B cell (primary cell): ENCODE data around the gene HESX1. TPM values are rescaled to one million over a fixed set of nuclear protein-coding genes. Genes with fewer than 3 reads are reported as not detected.

Source experiments
- ATAC-seq: fragments of 200-7000 bp; cut with Tn5 transposase; one replicate; pipeline ENCODE4 v1.10.0; 2021; ENCODE audit warnings: low read depth, mild to moderate bottlenecking, moderate number of reproducible peaks, moderate library complexity
- CTCF ChIA-PET: fragments of 350-600 bp; sonication (Branson Sonifier 250); formaldehyde crosslinking; loops from one replicate; lab custom pipeline; 2021; ENCODE audit warnings: antibody characterized with exemption, inconsistent platforms; lab: Charles Lee
- POLR2A ChIA-PET: fragments of 350-600 bp; sonication (Branson Sonifier 250); formaldehyde crosslinking; loops from one replicate; lab custom pipeline; 2021; ENCODE audit warnings: antibody characterized with exemption; lab: Charles Lee
- DNase-seq: peaks from one replicate; pipeline ENCODE4 v3.0.0; 2013
- H2AFZ ChIP-seq: 2 replicates; pipeline ENCODE4 v1.6.1; 2012; ENCODE audit warnings: mild to moderate bottlenecking, low read depth, low read length; ENCODE audit not compliant: insufficient read depth, poor library complexity, severe bottlenecking
- H3K27ac ChIP-seq, 2 donors: 1 replicate in 1 of 2; 2 replicates in 1 of 2; pipeline ENCODE4 v1.5.1; 2012 to 2013; ENCODE audit warnings: low read length in 2 of 2, mild to moderate bottlenecking in 2 of 2, moderate library complexity in 1 of 2
- H3K27me3 ChIP-seq, 4 experiments: fragments of 200-600 bp in 1 of 4; sonication (generic) in 1 of 4; replicated peaks in 1 of 4; 1 replicate in 2 of 4; 2 replicates in 2 of 4; pipeline versions ENCODE4 v1.6.1 to v1.7.0; 2013 to 2016; ENCODE audit warnings: low read length in 3 of 4, mild to moderate bottlenecking in 2 of 4, mixed read lengths in 1 of 4, moderate library complexity in 1 of 4; ENCODE audit not compliant: insufficient read depth in 4 of 4, control insufficient read depth in 3 of 4; ENCODE audit errors: control extremely low read depth in 1 of 4
- H3K36me3 ChIP-seq, 2 experiments: replicated peaks in 1 of 2; 1 replicate in 1 of 2; 2 replicates in 1 of 2; pipeline versions ENCODE4 v1.6.1 to v1.7.1; 2013; ENCODE audit warnings: low read length in 1 of 2; ENCODE audit not compliant: insufficient read depth in 2 of 2, control insufficient read depth in 1 of 2; ENCODE audit errors: control extremely low read depth in 1 of 2, extremely low read depth in 1 of 2
- H3K4me1 ChIP-seq, 2 donors: fragments of 200-600 bp in 1 of 2; sonication (generic) in 1 of 2; 1 replicate in 1 of 2; 2 replicates in 1 of 2; pipeline versions ENCODE4 v1.5.1 to v1.6.1; 2013 to 2017; ENCODE audit warnings: low read length in 2 of 2; ENCODE audit not compliant: control insufficient read depth in 2 of 2, insufficient read depth in 2 of 2
- H3K4me2 ChIP-seq: replicated peaks from 2 replicates; pipeline ENCODE3; 2012; ENCODE audit warnings: mild to moderate bottlenecking, low read depth, low read length; ENCODE audit not compliant: poor library complexity, severe bottlenecking
- H3K4me3 ChIP-seq, 5 experiments: fragments of 200-600 bp in 1 of 5; sonication (generic) in 1 of 5; 1 replicate in 3 of 5; 2 replicates in 2 of 5; pipeline versions ENCODE4 v1.5.1 to v1.7.0; 2011 to 2016; ENCODE audit warnings: low read length in 4 of 5, mild to moderate bottlenecking in 4 of 5, low read depth in 2 of 5, control low read depth in 1 of 5, moderate library complexity in 1 of 5; ENCODE audit not compliant: insufficient read depth in 1 of 5; ENCODE audit errors: control extremely low read depth in 1 of 5, extremely low read depth in 1 of 5
- H3K79me2 ChIP-seq: fragments of 200-600 bp; sonication (generic); one replicate; pipeline ENCODE4 v1.6.0; 2016; ENCODE audit warnings: low read length; ENCODE audit not compliant: control insufficient read depth, insufficient read depth
- H3K9ac ChIP-seq: fragments of 200-600 bp; sonication (generic); 2 replicates; pipeline ENCODE4 v1.6.1; 2017; ENCODE audit warnings: mild to moderate bottlenecking, low read length, moderate library complexity
- H3K9me3 ChIP-seq, 3 donors: one replicate each; pipeline versions ENCODE4 v1.6.1 to v1.7.1; 2013; ENCODE audit warnings: low read length in 2 of 3; ENCODE audit not compliant: control insufficient read depth in 2 of 3, insufficient read depth in 1 of 3; ENCODE audit errors: control extremely low read depth in 1 of 3
- H4K20me1 ChIP-seq: 2 replicates; pipeline ENCODE4 v1.6.0; 2012; ENCODE audit warnings: mild to moderate bottlenecking, low read length; ENCODE audit not compliant: insufficient read depth, control insufficient read depth, poor library complexity, severe bottlenecking
- H3K27ac Mint-ChIP-seq: one replicate; pipeline ENCODE4 v1.8.0; 2021; ENCODE audit warnings: mixed read lengths
- H3K27me3 Mint-ChIP-seq: one replicate; pipeline ENCODE4 v1.8.0; 2021; ENCODE audit warnings: mixed read lengths
- H3K4me1 Mint-ChIP-seq: one replicate; pipeline ENCODE4 v1.8.0; 2021; ENCODE audit warnings: mixed read lengths
- H3K4me3 Mint-ChIP-seq: one replicate; pipeline ENCODE4 v1.8.0; 2021; ENCODE audit warnings: mixed read lengths
- H3K9me3 Mint-ChIP-seq: one replicate; pipeline ENCODE4 v1.8.0; 2022; ENCODE audit warnings: mixed read lengths; ENCODE audit not compliant: insufficient read depth
- EZH2 ChIP-seq: IDR thresholded peaks from 2 replicates; pipeline ENCODE4 v1.6.1; 2012; ENCODE audit warnings: borderline replicate concordance, low read depth, mild to moderate bottlenecking, moderate library complexity, low read length; ENCODE audit not compliant: insufficient read depth, poor library complexity, severe bottlenecking
- WGBS: methylation state at CpG from one replicate; pipeline ENCODE4 v1.1.5; 2013; ENCODE audit warnings: missing lambda C conversion rate; ENCODE audit not compliant: insufficient coverage; 5-methylcytosine and 5-hydroxymethylcytosine counted together
- intact Hi-C: fragments of 100-400 bp; cut with micrococcal nuclease; formaldehyde crosslinking; loops from one replicate; pipeline ENCODE4 v1.10.0; 2022
- polyA plus RNA-seq: library from polyadenylated mRNA; depleted of rRNA; stranded (reverse); fragments of >200 nt; gene quantifications from 2 replicates; pipeline ENCODE4 v1.2.3, GENCODE V29; 2012
- total RNA-seq, 2 donors: library from RNA; stranded (reverse); fragments of 120-200 nt in 1 of 2; gene quantifications; 1 replicate in 1 of 2; 2 replicates in 1 of 2; pipeline versions ENCODE4 v1.2.3 to v1.2.4, GENCODE V29; 2013 to 2022
- TF ChIP-seq, protein P1 (sequence below): fragments of 200-600 bp; IDR thresholded peaks from one replicate; pipeline ENCODE4 v1.8.0; 2022; ENCODE audit warnings: antibody characterized with exemption, mild to moderate bottlenecking

Gene HESX1
- total and polyA plus RNA-seq, 2 donors (not counting 1 experiment from before 2014, with no cell fraction given): 0.39 to 2.1 TPM

DNA sequence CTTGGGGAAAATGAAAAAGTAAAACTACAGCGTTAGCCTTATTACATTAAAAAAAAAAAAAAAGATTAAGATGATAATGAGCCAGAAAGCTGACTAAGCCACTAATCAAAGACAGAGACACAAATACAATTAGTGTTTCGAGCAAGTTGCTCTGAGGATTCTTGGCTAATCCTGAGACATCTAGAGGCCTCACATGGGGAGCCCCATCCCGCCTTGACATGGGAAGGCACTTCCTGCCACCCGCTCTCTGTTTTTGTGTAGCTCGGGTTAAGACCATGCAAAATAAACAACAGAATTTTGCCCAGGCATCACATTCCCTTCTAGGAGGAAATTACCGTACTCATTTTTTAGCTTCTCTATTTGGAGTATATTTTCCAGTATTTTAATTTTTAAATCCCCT is 15.3 kb downstream of the HESX1 start:
- WGBS: 73% methylated on average over 2 of the region's 6 CpGs
- Histone ChIP-seq H3K4me2 (no peak overlapping the region), H3K27me3 (no peaks in the 10 kb centered on the region), H3K4me3 (no peak overlapping the region), H3K4me1 (no peaks in the 10 kb centered on the region), H3K27ac (no peak overlapping the region), H2AFZ (no peak overlapping the region), H3K79me2 (no peaks in the 10 kb centered on the region), H3K36me3 (no peaks in the 10 kb centered on the region), H3K9me3 (no peaks in the 10 kb centered on the region), H4K20me1 (no peaks in the 10 kb centered on the region), H3K9ac (no peak overlapping the region)
- CTCF ChIA-PET: no interaction called here
- DNase-seq (no peak), ATAC-seq (no peak)
- Mint-ChIP-seq H3K27me3 (peaks cover 8% of the 10 kb centered on the region), H3K4me1 (no peaks in the 10 kb centered on the region), H3K4me3 (no peak overlapping the region), H3K27ac (no peak overlapping the region), H3K9me3 (no peaks in the 10 kb centered on the region)
- POLR2A ChIA-PET: no interaction called here
- no peak for TF ChIP-seq EZH2
- TF ChIP-seq, protein P1, sequence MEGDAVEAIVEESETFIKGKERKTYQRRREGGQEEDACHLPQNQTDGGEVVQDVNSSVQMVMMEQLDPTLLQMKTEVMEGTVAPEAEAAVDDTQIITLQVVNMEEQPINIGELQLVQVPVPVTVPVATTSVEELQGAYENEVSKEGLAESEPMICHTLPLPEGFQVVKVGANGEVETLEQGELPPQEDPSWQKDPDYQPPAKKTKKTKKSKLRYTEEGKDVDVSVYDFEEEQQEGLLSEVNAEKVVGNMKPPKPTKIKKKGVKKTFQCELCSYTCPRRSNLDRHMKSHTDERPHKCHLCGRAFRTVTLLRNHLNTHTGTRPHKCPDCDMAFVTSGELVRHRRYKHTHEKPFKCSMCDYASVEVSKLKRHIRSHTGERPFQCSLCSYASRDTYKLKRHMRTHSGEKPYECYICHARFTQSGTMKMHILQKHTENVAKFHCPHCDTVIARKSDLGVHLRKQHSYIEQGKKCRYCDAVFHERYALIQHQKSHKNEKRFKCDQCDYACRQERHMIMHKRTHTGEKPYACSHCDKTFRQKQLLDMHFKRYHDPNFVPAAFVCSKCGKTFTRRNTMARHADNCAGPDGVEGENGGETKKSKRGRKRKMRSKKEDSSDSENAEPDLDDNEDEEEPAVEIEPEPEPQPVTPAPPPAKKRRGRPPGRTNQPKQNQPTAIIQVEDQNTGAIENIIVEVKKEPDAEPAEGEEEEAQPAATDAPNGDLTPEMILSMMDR: no peak
- intact Hi-C loops: no loop called here

DNA sequence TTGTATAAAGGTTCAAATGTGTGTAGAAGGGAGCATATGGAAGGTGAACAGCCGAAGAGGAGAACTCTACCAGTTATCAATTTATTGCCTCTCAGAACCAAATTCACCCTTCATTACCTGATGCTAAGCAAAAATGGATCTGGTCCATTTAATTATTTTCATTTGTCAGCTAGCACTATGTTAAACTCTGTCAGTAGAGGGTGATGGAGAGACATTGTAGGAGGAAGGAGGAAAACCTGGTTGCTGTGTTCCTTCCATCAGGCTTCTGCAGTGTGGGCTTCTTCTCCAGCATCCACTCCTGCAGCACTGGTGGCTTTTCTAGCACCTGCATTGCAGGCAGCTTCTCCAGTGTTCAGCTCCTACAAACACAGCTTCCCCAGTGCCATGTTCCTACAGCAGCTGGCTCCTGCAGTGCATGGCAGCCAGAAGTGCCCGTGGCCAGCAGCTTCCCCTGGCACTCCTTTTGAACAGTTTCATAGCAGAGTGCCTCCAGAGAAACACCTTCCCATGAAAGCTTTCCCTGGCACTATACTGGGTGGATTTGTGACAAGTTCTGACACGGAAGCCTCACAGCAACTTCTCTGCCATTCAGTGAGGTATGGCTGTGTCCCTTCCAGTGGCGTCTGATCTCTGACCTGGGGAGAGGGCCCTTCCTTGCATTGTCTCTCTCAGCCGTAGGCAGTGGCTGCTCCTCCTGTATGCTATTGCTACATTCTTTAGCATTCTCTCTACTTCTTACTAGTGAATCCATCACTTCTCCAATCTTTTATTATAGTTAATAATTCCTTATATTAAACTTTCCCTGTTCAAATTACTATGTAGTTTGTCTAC is 20.0 kb downstream of the HESX1 start:
- Histone ChIP-seq H3K4me1 (peaks cover 0 to 2% of the 10 kb centered on the region in 2 donors), H3K27ac (no peak overlapping the region), H3K27me3 (no peaks in the 10 kb centered on the region), H3K9ac (no peak overlapping the region), H4K20me1 (no peaks in the 10 kb centered on the region), H2AFZ (no peak overlapping the region), H3K4me2 (no peak overlapping the region), H3K4me3 (no peak overlapping the region), H3K36me3 (no peaks in the 10 kb centered on the region), H3K79me2 (no peaks in the 10 kb centered on the region), H3K9me3 (no peaks in the 10 kb centered on the region)
- TF ChIP-seq, protein P1: peak; percentile 49
- no peak for TF ChIP-seq EZH2
- DNase-seq: peak; percentile 39
- no peak for ATAC-seq
- POLR2A ChIA-PET: no interaction called here
- peaks cover 4% of the 10 kb centered on the region for H3K4me1 Mint-ChIP-seq
- intact Hi-C loops: loop anchor here (10.0 kb wide), 1 partner anchor 415 kb away; the partner anchor contains the start of gene ARF4
- H3K4me3 Mint-ChIP-seq: no peak overlapping the region
- WGBS: 75% methylated on average over 2 of the region's 5 CpGs
- no peak overlapping the region for H3K27ac Mint-ChIP-seq
- CTCF ChIA-PET: interaction anchor here (0.8 to 1.9 kb wide), 9 partner anchors 9 to 221 kb away, joined by 3 to 9 read pairs (median 3); no protein-coding TSS in a partner anchor
- no peaks in the 10 kb centered on the region for H3K9me3 Mint-ChIP-seq
- peaks cover 8% of the 10 kb centered on the region for H3K27me3 Mint-ChIP-seq
